ENCODE measurements around the gene ADGRG3. TPM values are rescaled to one million over a fixed set of nuclear protein-coding genes. Genes with fewer than 3 reads are reported as not detected.

Gene ADGRG3
- total RNA-seq, 1 experiment from 2014 or later, result not detected

- intact Hi-C loops (cut with micrococcal nuclease), result loop anchor here (2.0 kb wide), 1 partner anchor 19 kb away; no protein-coding TSS in a partner anchor
- Histone ChIP-seq H3K27me3 (ENCODE audit: insufficient read depth, low read length) (no peaks in the 10 kb centered on the region), H3K4me3 (replicated peaks in 1 of 2; ENCODE audit: low read depth in 1 of 2, low read length in 2 of 2) (no peak overlapping the region), H3K9me2 (ENCODE audit: insufficient read depth) (no peaks in the 10 kb centered on the region), H2AFZ (ENCODE audit: low read depth, low read length, poor library complexity, severe bottlenecking) (no peak overlapping the region), H3K4me1 (ENCODE audit: control insufficient read depth in 1 of 2, insufficient read depth in 2 of 2, low read length in 2 of 2) (peaks cover 53 to 60% of the 10 kb centered on the region in 2 experiments), H3K4me2 (ENCODE audit: low read length) (peak overlapping the region; percentile 99), H4K20me1 (ENCODE audit: insufficient read depth) (no peaks in the 10 kb centered on the region), H3K9me3 (ENCODE audit: control insufficient read depth in 1 of 2, insufficient read depth in 1 of 2, low read depth in 1 of 2, low read length in 2 of 2) (no peaks in the 10 kb centered on the region), H3K27ac (ENCODE audit: low read depth, low read length) (peak overlapping the region; percentile 44; the same call in 1 of the 2 replicates), H3K79me2 (ENCODE audit: insufficient read depth, low read length) (no peaks in the 10 kb centered on the region), H3K36me3 (ENCODE audit: control insufficient read depth in 1 of 2, insufficient read depth in 2 of 2, low read length in 2 of 2) (no peaks in the 10 kb centered on the region), H3K9ac (ENCODE audit: low read length) (no peak overlapping the region)
- ChIA-PET CTCF (interaction anchor here (1.2 to 1.5 kb wide), 3 partner anchors 11 to 46 kb away, joined by 3 to 4 read pairs (median 3); no protein-coding TSS in a partner anchor), POLR2A (interaction anchor here (0.6 to 1.0 kb wide), 3 partner anchors 8 to 22 kb away, joined by 3 to 4 read pairs (median 3); no protein-coding TSS in a partner anchor), RAD21 (ENCODE audit: low non-redundant PET in 1 of 2, low total read pairs in 2 of 2, uncharacterized antibody in 2 of 2, unreplicated experiment in 2 of 2) (no interaction called here)
- no peak for ATAC-seq
- DNase-seq (ENCODE audit: low read depth, low spot score), result no peak
- TF ChIP-seq POLR2AphosphoS5 (IDR thresholded peaks at IDR 0.05; ENCODE audit: low read depth, low read length) (peak; percentile 25; the same call in 1 of the 2 replicates), SIN3A (IDR thresholded peaks at IDR 0.05; ENCODE audit: low read depth) (no peak), ELF1 (IDR thresholded peaks at IDR 0.05; ENCODE audit: borderline replicate concordance, low read depth) (no peak), REST (IDR thresholded peaks at IDR 0.05; ENCODE audit: low read depth) (no peak)
- no TSS peak for BruUV-seq (replicated peaks)
Measured at GRCh38 chr16:57621521-57622271, 46.4 kb upstream of the ADGRG3 start.

Measured in HCT116 (cell line).